Loucy (cell line): ENCODE measurements around the gene CSHL1.
"Not testable (repeated sequence)": the region's sequence is repeated elsewhere in the genome, so short reads cannot be mapped to it uniquely, and the experiment has no call there.

Experiments used
- EZH2phosphoT487 ChIP-seq: fragments of 200-600 bp; IDR thresholded peaks from 2 replicates; pipeline ENCODE4 v1.6.1; 2018; ENCODE audit warnings: antibody characterized with exemption, mild to moderate bottlenecking, moderate library complexity, borderline replicate concordance
- TF ChIP-seq, protein P1 (sequence below): fragments of 200-600 bp; sonication (generic); conservative IDR thresholded peaks from 2 replicates; pipeline ENCODE4 v1.5.1; 2014; ENCODE audit warnings: mild to moderate bottlenecking, antibody characterized with exemption, low read length

- TF ChIP-seq, protein P1, sequence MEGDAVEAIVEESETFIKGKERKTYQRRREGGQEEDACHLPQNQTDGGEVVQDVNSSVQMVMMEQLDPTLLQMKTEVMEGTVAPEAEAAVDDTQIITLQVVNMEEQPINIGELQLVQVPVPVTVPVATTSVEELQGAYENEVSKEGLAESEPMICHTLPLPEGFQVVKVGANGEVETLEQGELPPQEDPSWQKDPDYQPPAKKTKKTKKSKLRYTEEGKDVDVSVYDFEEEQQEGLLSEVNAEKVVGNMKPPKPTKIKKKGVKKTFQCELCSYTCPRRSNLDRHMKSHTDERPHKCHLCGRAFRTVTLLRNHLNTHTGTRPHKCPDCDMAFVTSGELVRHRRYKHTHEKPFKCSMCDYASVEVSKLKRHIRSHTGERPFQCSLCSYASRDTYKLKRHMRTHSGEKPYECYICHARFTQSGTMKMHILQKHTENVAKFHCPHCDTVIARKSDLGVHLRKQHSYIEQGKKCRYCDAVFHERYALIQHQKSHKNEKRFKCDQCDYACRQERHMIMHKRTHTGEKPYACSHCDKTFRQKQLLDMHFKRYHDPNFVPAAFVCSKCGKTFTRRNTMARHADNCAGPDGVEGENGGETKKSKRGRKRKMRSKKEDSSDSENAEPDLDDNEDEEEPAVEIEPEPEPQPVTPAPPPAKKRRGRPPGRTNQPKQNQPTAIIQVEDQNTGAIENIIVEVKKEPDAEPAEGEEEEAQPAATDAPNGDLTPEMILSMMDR: not testable (repeated sequence)
- not testable (repeated sequence) for TF ChIP-seq EZH2phosphoT487
Observed at GRCh38 chr17:63874061-63874626, 36.9 kb downstream of the CSHL1 start.
